ENCODE measurements around the gene ELFN2. TPM values are rescaled to one million over a fixed set of nuclear protein-coding genes. Genes with fewer than 3 reads are reported as not detected.

ELFN2 gene
- total RNA-seq, 1 donor from 2014 or later: 0.97 TPM

DNA sequence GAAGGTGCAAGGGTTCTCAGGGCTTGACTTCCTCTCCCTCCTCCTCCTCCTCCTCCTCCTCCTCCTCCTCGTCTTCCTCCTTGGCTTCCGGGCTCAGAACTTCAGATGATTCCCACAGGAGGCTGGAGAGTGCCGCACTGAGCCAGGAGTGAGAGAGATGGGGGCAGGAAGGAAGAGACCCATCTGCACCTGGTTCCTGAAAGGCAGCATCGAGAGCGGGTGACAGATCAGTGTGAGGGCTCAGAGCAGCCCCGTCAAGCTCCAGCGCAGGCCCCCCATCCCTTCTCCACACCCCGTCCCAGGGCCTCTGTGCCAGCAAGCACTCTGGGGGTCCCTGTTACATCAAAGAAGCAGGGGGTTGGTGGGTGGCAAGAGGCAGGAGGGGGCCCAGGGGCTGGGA, 51.5 kb downstream of the ELFN2 start:
- Mint-ChIP-seq H3K27ac (ENCODE audit: unreplicated experiment) (no peak overlapping the region), H3K27me3 (ENCODE audit: unreplicated experiment) (peaks cover 22% of the 10 kb centered on the region), H3K4me3 (ENCODE audit: unreplicated experiment) (no peak overlapping the region), H3K9me3 (ENCODE audit: unreplicated experiment) (no peaks in the 10 kb centered on the region), H3K4me1 (ENCODE audit: unreplicated experiment) (no peaks in the 10 kb centered on the region), H3K36me3 (ENCODE audit: unreplicated experiment) (no peaks in the 10 kb centered on the region)
- TF ChIP-seq, protein P1, sequence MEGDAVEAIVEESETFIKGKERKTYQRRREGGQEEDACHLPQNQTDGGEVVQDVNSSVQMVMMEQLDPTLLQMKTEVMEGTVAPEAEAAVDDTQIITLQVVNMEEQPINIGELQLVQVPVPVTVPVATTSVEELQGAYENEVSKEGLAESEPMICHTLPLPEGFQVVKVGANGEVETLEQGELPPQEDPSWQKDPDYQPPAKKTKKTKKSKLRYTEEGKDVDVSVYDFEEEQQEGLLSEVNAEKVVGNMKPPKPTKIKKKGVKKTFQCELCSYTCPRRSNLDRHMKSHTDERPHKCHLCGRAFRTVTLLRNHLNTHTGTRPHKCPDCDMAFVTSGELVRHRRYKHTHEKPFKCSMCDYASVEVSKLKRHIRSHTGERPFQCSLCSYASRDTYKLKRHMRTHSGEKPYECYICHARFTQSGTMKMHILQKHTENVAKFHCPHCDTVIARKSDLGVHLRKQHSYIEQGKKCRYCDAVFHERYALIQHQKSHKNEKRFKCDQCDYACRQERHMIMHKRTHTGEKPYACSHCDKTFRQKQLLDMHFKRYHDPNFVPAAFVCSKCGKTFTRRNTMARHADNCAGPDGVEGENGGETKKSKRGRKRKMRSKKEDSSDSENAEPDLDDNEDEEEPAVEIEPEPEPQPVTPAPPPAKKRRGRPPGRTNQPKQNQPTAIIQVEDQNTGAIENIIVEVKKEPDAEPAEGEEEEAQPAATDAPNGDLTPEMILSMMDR (IDR thresholded peaks at IDR 0.05): no peak
- no peak for DNase-seq (ENCODE audit: extremely low spot score, unreplicated experiment)

DNA sequence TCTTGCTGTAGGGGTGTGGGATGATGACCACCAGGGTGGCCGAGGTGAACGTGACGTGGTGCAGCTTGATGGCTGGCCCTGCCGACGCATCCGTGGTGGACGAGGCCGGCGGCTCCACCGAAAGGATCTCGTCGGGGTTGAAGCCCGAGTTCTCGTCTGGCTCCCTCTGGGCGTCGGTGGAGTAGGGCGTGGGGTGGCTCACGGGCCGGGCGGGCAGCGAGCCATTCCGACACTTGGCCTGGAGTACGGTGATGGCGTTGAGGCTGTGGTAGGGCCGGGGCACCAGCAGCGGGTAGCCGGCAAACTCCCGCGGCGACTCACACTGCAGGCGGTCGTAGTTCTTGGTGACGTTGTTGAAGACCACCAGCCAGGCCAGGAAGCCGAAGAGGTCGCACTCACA, 52.7 kb downstream of the ELFN2 start:
- Mint-ChIP-seq H3K4me1 (ENCODE audit: unreplicated experiment) (no peaks in the 10 kb centered on the region), H3K9me3 (ENCODE audit: unreplicated experiment) (no peaks in the 10 kb centered on the region), H3K4me3 (ENCODE audit: unreplicated experiment) (no peak overlapping the region), H3K27me3 (ENCODE audit: unreplicated experiment) (peaks cover 17% of the 10 kb centered on the region), H3K36me3 (ENCODE audit: unreplicated experiment) (no peaks in the 10 kb centered on the region), H3K27ac (ENCODE audit: unreplicated experiment) (no peak overlapping the region)
- DNase-seq (ENCODE audit: extremely low spot score, unreplicated experiment): no peak
- TF ChIP-seq, protein P1 (IDR thresholded peaks at IDR 0.05): no peak

DNA sequence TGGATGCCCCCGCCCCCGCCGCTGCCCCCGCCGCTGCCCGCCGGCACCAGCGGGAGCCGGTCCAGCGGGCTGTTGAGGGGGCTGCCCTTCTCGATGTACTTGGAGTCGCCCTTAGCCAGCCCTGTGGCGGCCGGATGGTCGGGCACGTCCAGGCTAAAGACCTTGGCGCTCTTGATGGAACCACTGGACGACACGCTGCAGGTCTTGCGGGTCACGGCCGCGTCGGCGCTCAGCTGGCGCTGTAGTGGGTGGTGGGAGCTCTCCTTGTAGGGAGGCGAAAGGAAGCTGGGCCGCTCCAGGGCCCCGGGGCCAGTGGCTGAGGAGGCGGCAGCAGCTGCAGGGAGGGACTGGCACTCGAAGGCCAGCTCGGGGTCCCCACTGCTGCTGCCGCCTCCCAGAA, 53.8 kb downstream of the ELFN2 start:
- Mint-ChIP-seq H3K36me3 (ENCODE audit: unreplicated experiment) (no peaks in the 10 kb centered on the region), H3K4me1 (ENCODE audit: unreplicated experiment) (no peaks in the 10 kb centered on the region), H3K9me3 (ENCODE audit: unreplicated experiment) (no peaks in the 10 kb centered on the region), H3K4me3 (ENCODE audit: unreplicated experiment) (no peak overlapping the region), H3K27ac (ENCODE audit: unreplicated experiment) (no peak overlapping the region), H3K27me3 (ENCODE audit: unreplicated experiment) (peaks cover 11% of the 10 kb centered on the region)
- DNase-seq (ENCODE audit: extremely low spot score, unreplicated experiment): no peak
- TF ChIP-seq, protein P1 (IDR thresholded peaks at IDR 0.05): no peak

DNA sequence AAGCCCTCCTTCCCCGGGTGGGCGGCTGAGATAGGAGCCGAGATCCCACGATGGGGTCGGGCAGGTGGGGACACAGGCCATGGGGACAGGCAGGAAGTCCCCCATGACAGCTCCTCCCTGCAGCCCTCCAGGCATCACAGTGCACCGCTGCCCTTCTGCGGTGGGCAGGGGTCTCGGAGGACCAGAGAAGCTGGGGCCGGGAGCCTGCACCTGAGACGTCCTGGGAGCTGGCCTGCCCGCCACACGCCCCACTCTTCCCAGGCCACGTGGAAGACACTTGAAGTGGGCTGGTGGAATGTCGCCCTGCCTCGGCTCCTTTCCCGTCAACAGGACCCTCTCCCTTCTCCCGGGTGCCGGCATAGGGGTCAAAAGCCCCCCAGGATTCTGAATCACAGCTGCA, 55.4 kb downstream of the ELFN2 start:
- Mint-ChIP-seq H3K9me3 (ENCODE audit: unreplicated experiment) (no peaks in the 10 kb centered on the region), H3K4me3 (ENCODE audit: unreplicated experiment) (no peak overlapping the region), H3K4me1 (ENCODE audit: unreplicated experiment) (no peaks in the 10 kb centered on the region), H3K27ac (ENCODE audit: unreplicated experiment) (no peak overlapping the region), H3K36me3 (ENCODE audit: unreplicated experiment) (no peaks in the 10 kb centered on the region), H3K27me3 (ENCODE audit: unreplicated experiment) (peaks cover 4% of the 10 kb centered on the region)
- DNase-seq (ENCODE audit: extremely low spot score, unreplicated experiment): no peak
- TF ChIP-seq, protein P1 (IDR thresholded peaks at IDR 0.05): no peak

DNA sequence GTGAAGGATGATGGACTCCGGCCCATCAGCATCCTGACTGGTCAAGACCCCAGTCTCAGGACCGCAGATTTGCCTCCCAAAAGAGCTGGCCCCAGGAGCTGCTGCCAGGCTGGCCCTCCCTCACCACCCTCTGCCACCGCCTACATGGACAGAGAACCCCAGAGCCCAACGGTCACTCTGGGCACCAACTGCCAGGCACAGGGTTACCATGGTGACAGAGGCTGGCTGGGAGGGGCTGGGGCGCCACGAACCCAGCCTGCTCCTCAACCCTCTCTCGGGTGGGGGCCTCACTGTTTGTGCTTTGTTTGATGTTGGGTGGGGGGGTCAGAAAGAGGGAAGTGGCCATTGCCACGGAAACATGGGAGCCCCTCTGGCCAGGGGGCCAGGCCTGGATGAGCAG, 55.8 kb downstream of the ELFN2 start:
- TF ChIP-seq, protein P1 (IDR thresholded peaks at IDR 0.05): no peak
- Mint-ChIP-seq H3K9me3 (ENCODE audit: unreplicated experiment) (no peaks in the 10 kb centered on the region), H3K27ac (ENCODE audit: unreplicated experiment) (no peak overlapping the region), H3K4me1 (ENCODE audit: unreplicated experiment) (no peaks in the 10 kb centered on the region), H3K4me3 (ENCODE audit: unreplicated experiment) (no peak overlapping the region), H3K27me3 (ENCODE audit: unreplicated experiment) (peaks cover 3% of the 10 kb centered on the region), H3K36me3 (ENCODE audit: unreplicated experiment) (no peaks in the 10 kb centered on the region)
- no peak for DNase-seq (ENCODE audit: extremely low spot score, unreplicated experiment)

Measured in osteocyte (in vitro differentiated cells).